Measurements from ENCODE around the gene FYN.

DNA sequence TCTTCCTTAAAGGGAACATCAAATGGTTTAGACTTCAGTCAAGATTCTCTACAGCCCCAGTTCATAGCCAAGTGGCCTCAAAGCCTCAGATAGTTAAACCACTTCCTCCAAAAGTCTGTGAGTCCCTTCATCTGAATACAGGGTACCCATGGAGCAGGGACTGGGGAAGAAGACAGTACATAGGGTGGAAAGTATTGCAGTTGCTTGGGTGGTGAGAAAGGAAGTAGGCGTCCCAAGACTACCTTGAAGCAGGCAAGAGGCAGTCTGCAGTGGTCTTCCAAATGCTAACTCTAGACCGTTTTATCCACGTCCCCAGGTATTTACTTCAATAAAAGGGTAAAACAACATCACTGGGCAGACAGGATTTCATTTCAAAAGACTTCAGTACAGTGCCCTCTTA is 2.0 kb downstream of the FYN start:
- TF ChIP-seq TEAD2 (tag; IDR thresholded peaks at IDR 0.05) (no peak), SNRNP70 (optimal IDR thresholded peaks at IDR 0.05; ENCODE audit: low read depth, low read length) (no peak), ZFP1 (CRISPR knock-in tag; IDR thresholded peaks at IDR 0.05) (no peak), ZNF121 (CRISPR knock-in tag; conservative IDR thresholded peaks at IDR 0.05) (no peak)
- TF ChIP-seq, protein P1, sequence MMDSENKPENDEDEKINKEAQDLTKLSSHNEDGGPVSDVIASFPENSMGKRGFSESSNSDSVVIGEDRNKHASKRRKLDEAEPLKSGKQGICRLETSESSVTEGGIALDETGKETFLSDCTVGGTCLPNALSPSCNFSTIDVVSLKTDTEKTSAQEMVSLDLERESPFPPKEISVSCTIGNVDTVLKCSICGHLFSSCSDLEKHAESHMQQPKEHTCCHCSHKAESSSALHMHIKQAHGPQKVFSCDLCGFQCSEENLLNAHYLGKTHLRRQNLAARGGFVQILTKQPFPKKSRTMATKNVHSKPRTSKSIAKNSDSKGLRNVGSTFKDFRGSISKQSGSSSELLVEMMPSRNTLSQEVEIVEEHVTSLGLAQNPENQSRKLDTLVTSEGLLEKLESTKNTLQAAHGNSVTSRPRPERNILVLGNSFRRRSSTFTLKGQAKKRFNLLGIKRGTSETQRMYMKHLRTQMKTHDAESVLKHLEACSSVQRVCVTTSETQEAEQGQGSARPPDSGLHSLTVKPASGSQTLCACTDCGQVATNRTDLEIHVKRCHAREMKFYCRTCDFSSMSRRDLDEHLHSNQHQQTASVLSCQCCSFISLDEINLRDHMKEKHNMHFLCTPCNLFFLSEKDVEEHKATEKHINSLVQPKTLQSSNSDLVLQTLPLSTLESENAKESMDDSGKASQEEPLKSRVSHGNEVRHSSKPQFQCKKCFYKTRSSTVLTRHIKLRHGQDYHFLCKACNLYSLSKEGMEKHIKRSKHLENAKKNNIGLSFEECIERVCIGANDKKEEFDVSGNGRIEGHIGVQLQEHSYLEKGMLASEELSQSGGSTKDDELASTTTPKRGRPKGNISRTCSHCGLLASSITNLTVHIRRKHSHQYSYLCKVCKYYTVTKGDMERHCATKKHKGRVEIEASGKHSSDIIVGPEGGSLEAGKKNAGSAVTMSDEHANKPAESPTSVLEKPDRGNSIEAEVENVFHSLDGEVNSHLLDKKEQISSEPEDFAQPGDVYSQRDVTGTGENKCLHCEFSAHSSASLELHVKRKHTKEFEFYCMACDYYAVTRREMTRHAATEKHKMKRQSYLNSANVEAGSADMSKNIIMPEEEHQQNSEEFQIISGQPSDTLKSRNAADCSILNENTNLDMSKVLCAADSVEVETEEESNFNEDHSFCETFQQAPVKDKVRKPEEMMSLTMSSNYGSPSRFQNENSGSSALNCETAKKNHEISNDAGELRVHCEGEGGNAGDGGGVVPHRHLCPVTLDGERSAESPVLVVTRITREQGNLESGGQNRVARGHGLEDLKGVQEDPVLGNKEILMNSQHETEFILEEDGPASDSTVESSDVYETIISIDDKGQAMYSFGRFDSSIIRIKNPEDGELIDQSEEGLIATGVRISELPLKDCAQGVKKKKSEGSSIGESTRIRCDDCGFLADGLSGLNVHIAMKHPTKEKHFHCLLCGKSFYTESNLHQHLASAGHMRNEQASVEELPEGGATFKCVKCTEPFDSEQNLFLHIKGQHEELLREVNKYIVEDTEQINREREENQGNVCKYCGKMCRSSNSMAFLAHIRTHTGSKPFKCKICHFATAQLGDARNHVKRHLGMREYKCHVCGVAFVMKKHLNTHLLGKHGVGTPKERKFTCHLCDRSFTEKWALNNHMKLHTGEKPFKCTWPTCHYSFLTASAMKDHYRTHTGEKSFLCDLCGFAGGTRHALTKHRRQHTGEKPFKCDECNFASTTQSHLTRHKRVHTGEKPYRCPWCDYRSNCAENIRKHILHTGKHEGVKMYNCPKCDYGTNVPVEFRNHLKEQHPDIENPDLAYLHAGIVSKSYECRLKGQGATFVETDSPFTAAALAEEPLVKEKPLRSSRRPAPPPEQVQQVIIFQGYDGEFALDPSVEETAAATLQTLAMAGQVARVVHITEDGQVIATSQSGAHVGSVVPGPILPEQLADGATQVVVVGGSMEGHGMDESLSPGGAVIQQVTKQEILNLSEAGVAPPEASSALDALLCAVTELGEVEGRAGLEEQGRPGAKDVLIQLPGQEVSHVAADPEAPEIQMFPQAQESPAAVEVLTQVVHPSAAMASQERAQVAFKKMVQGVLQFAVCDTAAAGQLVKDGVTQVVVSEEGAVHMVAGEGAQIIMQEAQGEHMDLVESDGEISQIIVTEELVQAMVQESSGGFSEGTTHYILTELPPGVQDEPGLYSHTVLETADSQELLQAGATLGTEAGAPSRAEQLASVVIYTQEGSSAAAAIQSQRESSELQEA (IDR thresholded peaks at IDR 0.05; ENCODE audit: low read depth) = no peak
- TF ChIP-seq, protein P2, sequence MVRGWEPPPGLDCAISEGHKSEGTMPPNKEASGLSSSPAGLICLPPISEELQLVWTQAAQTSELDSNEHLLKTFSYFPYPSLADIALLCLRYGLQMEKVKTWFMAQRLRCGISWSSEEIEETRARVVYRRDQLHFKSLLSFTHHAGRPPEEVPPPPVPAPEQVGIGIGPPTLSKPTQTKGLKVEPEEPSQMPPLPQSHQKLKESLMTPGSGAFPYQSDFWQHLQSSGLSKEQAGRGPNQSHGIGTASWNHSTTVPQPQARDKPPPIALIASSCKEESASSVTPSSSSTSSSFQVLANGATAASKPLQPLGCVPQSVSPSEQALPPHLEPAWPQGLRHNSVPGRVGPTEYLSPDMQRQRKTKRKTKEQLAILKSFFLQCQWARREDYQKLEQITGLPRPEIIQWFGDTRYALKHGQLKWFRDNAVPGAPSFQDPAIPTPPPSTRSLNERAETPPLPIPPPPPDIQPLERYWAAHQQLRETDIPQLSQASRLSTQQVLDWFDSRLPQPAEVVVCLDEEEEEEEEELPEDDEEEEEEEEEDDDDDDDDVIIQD (CRISPR knock-in tag; IDR thresholded peaks at IDR 0.05) = no peak
- TF ChIP-seq, protein P3, sequence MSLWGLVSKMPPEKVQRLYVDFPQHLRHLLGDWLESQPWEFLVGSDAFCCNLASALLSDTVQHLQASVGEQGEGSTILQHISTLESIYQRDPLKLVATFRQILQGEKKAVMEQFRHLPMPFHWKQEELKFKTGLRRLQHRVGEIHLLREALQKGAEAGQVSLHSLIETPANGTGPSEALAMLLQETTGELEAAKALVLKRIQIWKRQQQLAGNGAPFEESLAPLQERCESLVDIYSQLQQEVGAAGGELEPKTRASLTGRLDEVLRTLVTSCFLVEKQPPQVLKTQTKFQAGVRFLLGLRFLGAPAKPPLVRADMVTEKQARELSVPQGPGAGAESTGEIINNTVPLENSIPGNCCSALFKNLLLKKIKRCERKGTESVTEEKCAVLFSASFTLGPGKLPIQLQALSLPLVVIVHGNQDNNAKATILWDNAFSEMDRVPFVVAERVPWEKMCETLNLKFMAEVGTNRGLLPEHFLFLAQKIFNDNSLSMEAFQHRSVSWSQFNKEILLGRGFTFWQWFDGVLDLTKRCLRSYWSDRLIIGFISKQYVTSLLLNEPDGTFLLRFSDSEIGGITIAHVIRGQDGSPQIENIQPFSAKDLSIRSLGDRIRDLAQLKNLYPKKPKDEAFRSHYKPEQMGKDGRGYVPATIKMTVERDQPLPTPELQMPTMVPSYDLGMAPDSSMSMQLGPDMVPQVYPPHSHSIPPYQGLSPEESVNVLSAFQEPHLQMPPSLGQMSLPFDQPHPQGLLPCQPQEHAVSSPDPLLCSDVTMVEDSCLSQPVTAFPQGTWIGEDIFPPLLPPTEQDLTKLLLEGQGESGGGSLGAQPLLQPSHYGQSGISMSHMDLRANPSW (CRISPR knock-in tag; IDR thresholded peaks at IDR 0.05) = no peak

Data from K562 (cell line).